DOHH2 (cell line): ENCODE measurements around the gene PLCXD1.

Experiments
- H3F3A ChIP-seq: fragments of 200-600 bp; sonication (generic), shearing (Covaris generic); 2 replicates; pipeline ENCODE4 v1.6.0; 2016; ENCODE audit warnings: antibody characterized with exemption, mild to moderate bottlenecking; ENCODE audit not compliant: control insufficient read depth, insufficient read depth
- H3K27ac ChIP-seq: fragments of 200-600 bp; sonication (generic); 2 replicates; pipeline ENCODE4 v1.5.1; 2014; ENCODE audit warnings: low read depth, mild to moderate bottlenecking, low read length, moderate library complexity
- H3K27me3 ChIP-seq: fragments of 200-600 bp; sonication (generic); 2 replicates; pipeline ENCODE4 v1.6.1; 2014; ENCODE audit warnings: mild to moderate bottlenecking, low read length, mixed read lengths; ENCODE audit not compliant: control insufficient read depth
- H3K36me3 ChIP-seq: fragments of 200-600 bp; sonication (generic); 2 replicates; pipeline ENCODE4 v1.6.1; 2014; ENCODE audit warnings: mild to moderate bottlenecking, low read length, moderate library complexity, mixed read lengths; ENCODE audit not compliant: control insufficient read depth
- H3K4me1 ChIP-seq: fragments of 200-600 bp; sonication (generic); 2 replicates; pipeline ENCODE4 v1.6.1; 2014; ENCODE audit warnings: mild to moderate bottlenecking, low read length, mixed read lengths; ENCODE audit not compliant: control insufficient read depth
- H3K4me2 ChIP-seq: fragments of 200-600 bp; sonication (generic); 2 replicates; pipeline ENCODE4 v1.6.0; 2014; ENCODE audit warnings: mild to moderate bottlenecking, low read length, moderate library complexity
- H3K4me3 ChIP-seq: fragments of 200-600 bp; sonication (generic); 2 replicates; pipeline ENCODE4 v1.5.1; 2014; ENCODE audit warnings: mild to moderate bottlenecking, low read length, mixed read lengths
- H3K79me2 ChIP-seq: fragments of 200-600 bp; sonication (generic); 2 replicates; pipeline ENCODE4 v1.6.1; 2014; ENCODE audit warnings: mild to moderate bottlenecking, low read length, mixed read lengths; ENCODE audit not compliant: control insufficient read depth
- H3K9me2 ChIP-seq: fragments of 200-600 bp; sonication (generic); replicated peaks from 2 replicates; pipeline ENCODE4 v1.6.1; 2014; ENCODE audit warnings: mild to moderate bottlenecking, low read length, mixed read lengths; ENCODE audit not compliant: control insufficient read depth
- H3K9me3 ChIP-seq: fragments of 200-600 bp; sonication (generic); 2 replicates; pipeline ENCODE4 v1.6.1; 2014; ENCODE audit warnings: antibody characterized with exemption, low read length, mixed read lengths; ENCODE audit not compliant: control insufficient read depth, insufficient read depth
- H4K20me1 ChIP-seq: fragments of 200-600 bp; sonication (generic); 2 replicates; pipeline ENCODE4 v1.6.0; 2014; ENCODE audit warnings: low read depth, mild to moderate bottlenecking, antibody characterized with exemption, low read length, moderate library complexity; ENCODE audit not compliant: control insufficient read depth, insufficient read depth
- CTCF ChIP-seq: fragments of 200-600 bp; sonication (generic); IDR thresholded peaks from one replicate; pipeline ENCODE4 v1.5.1; 2014; ENCODE audit warnings: antibody characterized with exemption, mild to moderate bottlenecking, low read depth, low read length; ENCODE audit not compliant: poor library complexity, severe bottlenecking
- EZH2phosphoT487 ChIP-seq: fragments of 200-600 bp; sonication (generic); IDR thresholded peaks from 2 replicates; pipeline ENCODE4 v1.6.1; 2017; ENCODE audit warnings: borderline replicate concordance, mild to moderate bottlenecking, antibody characterized with exemption, low read length, moderate library complexity, mixed read lengths

PLCXD1 gene

GRCh38 chrX:307261-308111, 26.3 kb downstream of the PLCXD1 start:
- H3K27me3 ChIP-seq, result no peaks in the 10 kb centered on the region
- H3F3A ChIP-seq, result peaks cover 10% of the 10 kb centered on the region
- TF ChIP-seq EZH2phosphoT487, result no peak
- no peak for TF ChIP-seq CTCF
- H3K4me3 ChIP-seq, result no peak overlapping the region
- no peaks in the 10 kb centered on the region for H3K9me3 ChIP-seq
- peaks cover 72% of the 10 kb centered on the region for H3K36me3 ChIP-seq
- no peak overlapping the region for H3K4me2 ChIP-seq
- no peaks in the 10 kb centered on the region for H3K9me2 ChIP-seq
- H4K20me1 ChIP-seq, result peaks cover 7% of the 10 kb centered on the region
- H3K4me1 ChIP-seq, result no peaks in the 10 kb centered on the region
- no peak overlapping the region for H3K27ac ChIP-seq
- peaks cover 13% of the 10 kb centered on the region for H3K79me2 ChIP-seq

DNA sequence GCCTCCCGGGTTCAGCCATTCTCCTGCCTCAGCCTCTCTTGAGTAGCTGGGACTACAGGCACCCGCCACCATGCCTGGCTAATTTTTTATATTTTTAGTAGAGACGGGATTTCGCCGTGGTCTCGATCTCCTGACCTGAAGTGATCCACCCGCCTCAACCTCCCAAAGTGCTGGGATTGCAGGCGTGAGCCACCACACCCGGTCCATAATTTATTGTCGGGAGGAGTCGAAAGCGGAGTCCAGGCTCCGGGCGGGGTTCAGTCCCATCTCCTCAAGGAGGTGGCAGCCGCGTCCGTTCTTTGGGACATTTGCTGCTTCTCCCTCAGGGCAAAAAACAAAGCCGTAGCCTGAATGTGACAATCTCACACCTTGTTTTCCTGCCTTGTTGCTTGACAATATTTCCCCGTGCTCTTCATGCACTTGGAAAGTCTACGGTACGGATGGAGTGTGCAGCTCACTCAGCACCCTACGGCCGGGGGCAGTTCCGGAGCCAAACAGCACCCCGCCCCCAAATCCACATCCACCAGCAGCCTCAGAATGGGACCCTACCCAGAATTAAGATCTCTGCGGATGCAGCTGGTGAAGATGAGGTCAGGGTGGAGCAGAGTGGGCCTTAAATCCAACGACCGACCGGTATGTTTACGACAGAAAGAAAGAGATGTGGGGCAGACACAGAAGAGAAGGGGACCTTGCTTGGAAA, 27.8 kb downstream of the PLCXD1 start:
- Histone ChIP-seq H3F3A (peaks cover 5% of the 10 kb centered on the region; the same call in 1 of the 2 replicates), H3K79me2 (peaks cover 13% of the 10 kb centered on the region), H3K36me3 (peaks cover 79% of the 10 kb centered on the region), H3K9me2 (no peaks in the 10 kb centered on the region), H3K4me3 (no peak overlapping the region), H3K9me3 (no peaks in the 10 kb centered on the region), H3K27me3 (no peaks in the 10 kb centered on the region), H4K20me1 (peaks cover 7% of the 10 kb centered on the region), H3K27ac (no peak overlapping the region), H3K4me1 (no peaks in the 10 kb centered on the region), H3K4me2 (no peak overlapping the region)
- no peak for TF ChIP-seq CTCF
- TF ChIP-seq EZH2phosphoT487, result no peak

DNA sequence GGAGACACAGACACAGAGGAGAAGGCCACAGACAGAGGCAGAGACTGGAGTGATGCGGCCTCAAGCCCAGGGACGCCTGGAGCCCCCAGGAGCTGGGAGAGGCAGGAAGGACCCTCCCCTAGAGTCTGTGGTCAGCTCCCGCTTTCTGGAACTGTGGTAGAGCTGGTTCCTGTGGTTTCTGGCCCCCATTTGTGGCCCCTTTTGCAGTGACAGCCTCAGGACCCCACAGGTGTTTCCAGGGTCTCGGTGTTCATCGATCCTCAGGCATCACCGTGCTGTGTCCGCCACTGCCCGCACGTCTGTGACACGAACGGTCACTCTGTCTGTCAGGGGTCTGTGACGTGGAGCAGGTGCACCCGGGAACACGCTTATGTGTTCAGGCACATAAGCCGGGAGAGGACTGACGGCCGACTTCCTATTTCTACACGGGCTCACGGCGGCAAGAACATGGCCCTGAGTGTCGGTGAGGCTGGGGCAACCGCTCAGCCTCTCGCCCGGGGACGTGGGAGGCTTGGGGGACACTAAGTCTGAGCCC, 29.5 kb downstream of the PLCXD1 start:
- Histone ChIP-seq H4K20me1 (peaks cover 7% of the 10 kb centered on the region), H3K9me2 (no peaks in the 10 kb centered on the region), H3K27me3 (no peaks in the 10 kb centered on the region), H3K9me3 (no peaks in the 10 kb centered on the region), H3K4me1 (no peaks in the 10 kb centered on the region), H3K4me3 (no peak overlapping the region), H3K79me2 (peaks cover 16% of the 10 kb centered on the region), H3K4me2 (no peak overlapping the region), H3F3A (no peaks in the 10 kb centered on the region), H3K36me3 (peaks cover 84% of the 10 kb centered on the region), H3K27ac (no peak overlapping the region)
- no peak for TF ChIP-seq EZH2phosphoT487
- TF ChIP-seq CTCF, result no peak
